HCEC 1CT (cell line): ENCODE results near the gene TNPO1.

ENCODE experiments used
- DNase-seq: peaks from one replicate; pipeline ENCODE4 v3.0.0-alpha.2; 2017

The TNPO1 gene

DNA sequence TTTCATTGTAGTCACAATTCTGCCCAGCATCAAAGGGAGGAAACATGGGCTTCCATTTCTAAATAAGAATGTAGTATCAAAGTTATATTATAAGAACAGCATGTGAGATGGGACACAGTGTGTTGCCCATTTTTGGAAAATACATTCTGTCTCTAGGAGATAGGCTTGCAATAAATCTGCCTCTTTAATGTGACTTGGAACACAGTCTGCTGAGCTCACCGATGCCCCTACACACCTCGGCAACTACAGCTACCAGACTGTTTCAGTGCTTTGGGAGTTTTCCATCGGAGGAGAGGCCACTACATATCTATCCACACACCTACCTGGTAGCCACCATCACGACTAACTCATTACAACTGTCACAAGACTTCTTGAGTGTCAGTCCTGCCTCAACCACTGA, 120.4 kb downstream of the TNPO1 start:
- DNase-seq: no peak

- no peak for DNase-seq
Observed at GRCh38 chr5:72937517-72938061, 121.1 kb downstream of the TNPO1 start.

- no peak for DNase-seq
Observed at GRCh38 chr5:72938206-72938605, 121.7 kb downstream of the TNPO1 start.

- DNase-seq: no peak
Observed at GRCh38 chr5:72940082-72940481, 123.6 kb downstream of the TNPO1 start.

DNA sequence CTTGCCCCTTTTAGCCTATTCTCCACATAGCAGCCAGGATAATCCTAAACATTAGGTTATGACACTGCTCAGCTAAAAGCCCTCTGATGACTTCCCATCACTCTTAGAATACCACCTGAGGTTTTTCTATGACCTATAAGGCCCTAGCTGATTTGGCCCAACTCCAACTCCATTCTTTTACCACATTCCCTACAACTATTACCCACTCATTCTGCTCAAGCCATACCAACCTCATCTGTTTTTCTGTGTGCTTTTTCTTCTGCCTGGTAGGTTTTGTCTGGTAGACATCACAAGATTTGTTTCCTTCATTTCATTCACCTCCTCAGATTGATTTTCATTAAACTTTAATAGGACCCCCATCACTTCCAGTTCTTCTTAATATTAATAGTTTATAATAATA, 126.8 kb downstream of the TNPO1 start:
- DNase-seq: no peak

GRCh38 chr5:72947498-72947897, 131.0 kb downstream of the TNPO1 start:
- no peak for DNase-seq

GRCh38 chr5:72949481-72949880, 133.0 kb downstream of the TNPO1 start:
- DNase-seq: no peak

DNA sequence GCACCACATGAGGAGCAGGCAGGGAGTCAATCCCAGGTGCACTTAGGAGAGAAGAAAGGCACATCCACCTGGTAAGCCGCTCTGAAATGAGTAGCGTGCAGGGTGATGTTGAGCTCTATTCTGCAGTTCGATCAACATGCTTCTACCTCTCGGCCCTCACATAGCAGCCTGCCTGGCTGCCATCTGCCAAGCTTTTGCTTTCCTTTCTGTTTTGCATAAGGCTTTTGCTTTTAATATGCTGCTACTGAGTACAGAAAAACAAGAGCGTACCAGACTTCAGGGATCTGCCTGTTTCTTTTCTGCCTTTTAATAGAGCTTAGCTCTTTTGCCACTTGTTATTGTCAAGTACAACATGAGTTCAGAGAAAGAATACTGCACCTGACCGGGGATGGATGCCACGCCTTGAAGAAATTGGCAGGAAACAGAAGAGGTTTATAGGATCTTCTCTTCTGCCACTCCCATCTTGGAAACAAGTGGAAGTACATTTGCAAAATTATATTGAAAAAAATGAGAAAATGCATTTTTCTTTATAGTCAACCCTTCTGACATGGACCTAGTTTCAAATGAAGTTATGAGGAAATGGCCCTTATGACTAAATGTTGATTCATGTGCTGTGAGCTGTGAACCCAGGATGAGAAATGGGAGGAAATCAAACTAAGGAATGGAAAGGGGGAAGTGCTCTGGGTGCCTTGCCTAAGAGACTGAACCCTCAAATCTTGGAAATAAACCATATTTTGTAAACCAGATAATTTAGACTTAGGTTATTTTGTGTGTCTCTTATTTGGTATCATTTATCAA, 135.4 kb downstream of the TNPO1 start:
- peak; percentile 95 for DNase-seq

DNA sequence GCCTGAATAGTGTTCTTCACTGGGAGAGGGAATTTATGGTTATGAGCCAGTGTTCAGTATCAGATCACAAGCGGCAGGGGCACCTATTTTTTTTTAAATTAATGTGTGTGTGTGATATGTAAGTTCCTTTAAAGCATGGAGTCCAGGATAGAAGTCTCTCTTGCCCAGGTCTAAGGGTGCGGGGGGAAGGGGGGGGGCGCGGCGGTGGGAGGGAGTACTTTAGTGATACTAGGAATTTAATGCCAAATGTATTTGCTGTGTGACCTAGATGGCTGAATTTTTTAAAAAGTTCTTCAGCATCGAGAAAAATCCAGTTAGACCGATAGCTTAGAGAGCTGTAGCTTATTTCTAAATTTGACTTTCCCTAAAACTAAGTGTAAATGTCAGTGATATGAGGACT, 137.9 kb downstream of the TNPO1 start:
- no peak for DNase-seq

DNA sequence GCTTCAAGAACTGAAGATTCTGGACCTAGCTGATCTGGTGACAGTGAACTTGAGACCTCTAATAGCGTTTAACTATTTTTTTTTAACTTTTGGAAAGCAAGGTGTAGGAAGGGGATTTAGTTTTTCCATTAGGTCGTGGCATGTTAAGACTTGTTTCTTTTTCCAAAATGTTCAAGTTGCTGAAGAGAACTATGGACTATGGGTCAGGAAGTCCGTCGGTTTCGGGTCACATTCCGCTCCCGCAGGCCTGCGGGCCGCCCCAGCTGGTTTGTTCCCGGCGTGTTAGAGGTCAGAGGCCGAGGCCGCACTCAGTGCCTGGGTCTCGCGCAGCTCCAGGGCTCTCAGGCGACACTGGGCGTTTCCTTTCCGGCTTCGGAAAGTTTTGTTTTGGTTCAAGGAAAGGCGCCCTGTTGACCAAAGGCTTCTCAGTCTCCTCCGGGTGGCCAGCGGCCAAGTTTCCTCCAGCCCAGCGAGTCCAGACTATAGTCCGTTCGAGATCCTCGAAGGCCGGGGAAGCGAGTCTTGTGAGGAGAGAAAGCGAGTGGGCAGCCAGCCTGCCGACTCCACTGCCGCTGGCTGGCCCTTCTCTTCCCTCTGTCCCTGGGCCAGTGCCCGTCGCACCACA, 138.8 kb downstream of the TNPO1 start:
- DNase-seq: no peak

DNA sequence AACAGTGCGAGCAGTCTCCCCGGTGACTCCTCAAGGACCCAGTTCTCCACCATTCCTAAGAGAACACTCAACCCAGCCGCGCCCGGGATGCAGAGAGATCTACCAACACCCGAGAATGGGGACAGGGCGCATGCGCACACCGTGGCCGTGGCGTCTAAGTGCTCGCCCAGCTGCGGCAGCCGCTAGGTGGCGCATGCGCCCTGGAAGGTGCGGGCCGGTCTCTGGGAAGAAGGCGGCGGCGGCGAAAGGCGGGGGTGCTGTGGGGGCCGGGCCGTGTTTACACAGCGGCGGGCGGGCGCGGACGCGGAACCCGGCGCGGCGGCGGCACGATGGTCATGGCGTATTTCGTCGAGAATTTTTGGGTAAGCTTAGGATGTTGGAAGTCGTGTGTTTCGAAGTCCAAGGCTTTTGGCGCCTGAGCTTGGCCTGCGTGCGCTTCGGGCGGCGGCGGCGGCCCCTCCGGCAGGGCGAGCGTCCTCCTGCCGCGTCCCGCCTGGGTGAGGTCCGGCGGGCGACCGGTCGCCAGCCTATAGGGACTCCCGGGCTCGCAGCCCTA, 139.4 kb downstream of the TNPO1 start, which contains the start of gene FCHO2:
Gene FCHO2 (plus strand): TSS at position 274 of the 556 bp plus-strand sequence. CDS start 56 bp downstream, at position 330.
- peak; percentile 95 for DNase-seq

GRCh38 chr5:72956324-72957140, 140.1 kb downstream of the TNPO1 start:
- DNase-seq: peak; percentile 57

- DNase-seq: no peak
Observed at GRCh38 chr5:72957337-72957736, 140.9 kb downstream of the TNPO1 start.

GRCh38 chr5:72959257-72959656, 142.8 kb downstream of the TNPO1 start:
- no peak for DNase-seq
